ENCODE data around the gene RBM4.
"Not testable (repeated sequence)": the region's sequence is repeated elsewhere in the genome, so short reads cannot be mapped to it uniquely, and the experiment has no call there.

The RBM4 gene

DNA sequence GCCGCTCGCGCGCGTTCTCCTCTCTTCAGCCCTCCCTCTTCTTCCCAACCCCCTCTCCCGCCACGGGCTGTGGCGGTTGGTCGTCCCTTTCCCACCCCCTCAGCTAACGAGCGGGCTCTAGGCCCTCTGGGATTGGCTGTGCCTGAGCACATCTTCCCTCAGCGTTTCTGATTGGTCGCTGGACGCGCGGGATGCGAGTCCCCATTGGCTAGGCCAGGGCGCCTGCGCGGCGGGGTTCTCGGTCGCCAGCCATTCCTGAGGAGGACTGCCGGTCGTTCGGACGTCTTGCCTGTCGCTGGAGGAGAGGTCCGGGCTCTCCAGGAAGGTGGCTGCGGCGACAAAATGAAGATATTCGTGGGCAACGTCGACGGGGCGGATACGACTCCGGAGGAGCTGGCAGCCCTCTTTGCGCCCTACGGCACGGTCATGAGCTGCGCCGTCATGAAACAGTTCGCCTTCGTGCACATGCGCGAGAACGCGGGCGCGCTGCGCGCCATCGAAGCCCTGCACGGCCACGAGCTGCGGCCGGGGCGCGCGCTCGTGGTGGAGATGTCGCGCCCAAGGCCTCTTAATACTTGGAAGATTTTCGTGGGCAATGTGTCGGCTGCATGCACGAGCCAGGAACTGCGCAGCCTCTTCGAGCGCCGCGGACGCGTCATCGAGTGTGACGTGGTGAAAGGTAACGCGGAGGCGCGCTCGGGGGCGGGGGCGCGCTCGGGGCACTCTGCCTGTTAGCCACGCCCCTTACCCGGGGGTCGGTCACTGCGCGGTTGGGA lies 21.9 kb upstream of the RBM4 start, which contains the start of gene RBM14:
TSS of gene RBM14 (plus strand) at position 252 of the 776 bp plus-strand sequence. CDS start at position 343, 91 bp downstream.
- peak; percentile 99 for DNase-seq

DNA sequence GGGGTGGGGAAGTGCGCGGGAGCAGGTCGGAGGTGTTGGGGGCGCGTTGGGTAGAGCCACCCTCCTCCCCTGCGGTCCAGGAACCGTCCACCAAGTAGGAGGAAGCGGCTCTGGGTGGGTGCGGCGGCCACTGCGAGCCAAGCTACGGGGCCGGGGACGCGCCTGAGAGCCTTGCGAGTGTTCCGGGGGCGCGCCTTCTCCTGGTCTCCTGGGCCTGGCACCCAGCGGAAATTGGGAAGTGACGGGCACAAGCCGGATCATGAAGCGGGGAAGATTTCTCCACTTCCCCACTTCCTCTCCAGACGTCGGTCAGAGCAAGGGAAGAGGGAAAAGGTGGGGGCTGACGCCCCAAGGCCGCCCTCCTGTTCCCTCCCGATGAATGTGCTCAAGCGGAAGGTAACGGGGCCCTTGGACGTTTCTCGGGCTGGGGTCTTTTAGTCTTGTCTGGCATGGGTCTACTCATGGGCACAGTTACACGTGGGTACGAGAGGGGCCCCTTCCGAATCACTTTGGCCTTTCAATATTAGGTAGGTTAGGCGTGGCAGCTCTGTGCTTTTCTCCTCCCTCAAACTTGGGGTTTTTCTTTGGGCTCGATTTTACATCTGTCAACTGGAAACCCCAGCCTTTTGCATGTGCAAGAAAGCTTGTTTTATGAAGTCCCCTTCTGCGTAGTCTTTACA lies 21.2 kb upstream of the RBM4 start:
- no peak for DNase-seq

DNA sequence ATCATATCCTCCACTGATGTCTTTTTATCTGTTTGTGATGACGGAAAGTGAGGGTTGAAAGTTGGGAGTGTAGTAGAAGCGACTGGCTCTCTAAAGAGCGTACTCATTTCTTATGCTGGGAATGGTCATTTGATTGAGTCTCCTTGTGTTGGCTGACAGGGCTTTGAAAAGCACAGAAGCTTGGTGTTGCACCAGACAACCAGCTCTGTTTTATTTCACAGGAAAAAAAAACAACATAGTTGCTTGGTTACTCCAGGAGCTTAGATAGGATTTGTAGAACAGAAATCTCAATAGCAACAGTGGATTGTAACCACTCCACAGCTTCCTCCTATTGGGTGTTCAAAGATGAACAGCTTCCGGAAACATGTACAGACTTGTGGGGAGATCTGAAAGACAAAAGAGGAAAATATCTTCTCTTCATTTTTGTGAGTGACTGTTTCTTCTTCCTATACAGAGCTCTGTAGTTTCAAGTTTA lies 19.4 kb upstream of the RBM4 start:
- peak; percentile 35 for DNase-seq

DNA sequence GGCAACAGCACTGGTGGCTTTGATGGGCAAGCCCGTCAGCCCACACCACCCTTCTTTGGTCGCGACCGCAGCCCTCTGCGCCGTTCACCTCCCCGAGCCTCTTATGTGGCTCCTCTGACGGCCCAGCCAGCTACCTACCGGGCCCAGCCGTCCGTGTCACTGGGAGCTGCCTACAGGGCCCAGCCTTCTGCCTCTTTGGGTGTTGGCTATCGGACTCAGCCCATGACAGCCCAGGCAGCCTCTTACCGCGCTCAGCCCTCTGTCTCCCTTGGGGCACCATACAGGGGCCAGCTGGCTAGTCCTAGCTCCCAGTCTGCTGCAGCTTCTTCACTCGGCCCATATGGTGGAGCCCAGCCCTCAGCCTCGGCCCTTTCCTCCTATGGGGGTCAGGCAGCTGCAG lies 14.1 kb upstream of the RBM4 start:
- DNase-seq = no peak

DNA sequence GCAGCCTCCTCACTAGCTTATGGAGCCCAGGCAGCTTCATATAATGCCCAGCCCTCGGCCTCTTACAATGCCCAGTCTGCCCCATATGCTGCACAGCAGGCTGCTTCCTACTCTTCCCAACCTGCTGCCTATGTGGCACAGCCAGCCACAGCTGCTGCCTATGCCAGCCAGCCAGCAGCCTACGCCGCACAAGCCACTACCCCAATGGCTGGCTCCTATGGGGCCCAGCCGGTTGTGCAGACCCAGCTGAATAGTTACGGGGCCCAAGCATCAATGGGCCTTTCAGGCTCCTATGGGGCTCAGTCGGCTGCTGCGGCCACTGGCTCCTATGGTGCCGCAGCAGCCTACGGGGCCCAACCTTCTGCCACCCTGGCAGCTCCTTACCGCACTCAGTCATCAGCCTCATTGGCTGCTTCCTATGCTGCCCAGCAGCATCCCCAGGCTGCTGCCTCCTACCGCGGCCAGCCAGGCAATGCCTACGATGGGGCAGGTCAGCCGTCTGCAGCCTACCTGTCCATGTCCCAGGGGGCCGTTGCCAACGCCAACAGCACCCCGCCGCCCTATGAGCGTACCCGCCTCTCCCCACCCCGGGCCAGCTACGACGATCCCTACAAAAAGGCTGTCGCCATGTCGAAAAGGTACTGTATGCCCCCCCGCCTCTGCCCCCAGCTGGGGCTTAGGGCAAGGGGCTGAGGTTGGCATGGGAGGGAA lies 13.3 kb upstream of the RBM4 start:
- no peak for DNase-seq

DNA sequence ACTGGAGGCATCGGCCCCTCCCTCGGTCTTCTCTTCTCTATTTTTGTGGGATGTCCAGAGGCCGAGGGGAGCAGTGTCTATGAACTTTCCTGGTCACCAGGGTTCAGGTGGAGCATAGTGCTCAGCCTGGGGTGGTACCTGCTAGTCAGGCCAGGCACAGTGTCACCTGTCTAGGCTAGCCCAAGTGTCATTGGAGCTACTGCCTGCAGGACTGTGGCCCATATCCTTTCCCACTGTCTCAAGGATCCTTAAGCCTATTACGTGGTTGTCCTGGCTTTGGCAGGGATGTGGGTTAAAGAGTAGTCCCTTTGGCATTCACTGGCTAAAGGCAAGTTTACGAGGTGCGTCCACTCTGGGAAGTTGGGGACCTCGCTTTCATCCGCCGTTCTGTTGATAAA lies 12.8 kb upstream of the RBM4 start:
- no peak for DNase-seq

DNA sequence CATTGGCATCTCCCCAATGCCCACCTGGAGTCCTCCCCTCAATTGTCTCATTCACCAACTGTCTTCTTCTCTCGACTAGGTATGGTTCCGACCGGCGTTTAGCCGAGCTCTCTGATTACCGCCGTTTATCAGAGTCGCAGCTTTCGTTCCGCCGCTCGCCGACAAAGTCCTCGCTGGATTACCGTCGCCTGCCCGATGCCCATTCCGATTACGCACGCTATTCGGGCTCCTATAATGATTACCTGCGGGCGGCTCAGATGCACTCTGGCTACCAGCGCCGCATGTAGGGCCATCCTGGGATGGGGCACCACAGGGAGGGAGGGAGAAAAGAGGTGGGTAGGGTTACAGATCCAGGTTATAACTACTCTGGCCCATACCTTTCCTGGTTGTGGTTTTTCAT lies 12.1 kb upstream of the RBM4 start:
- no peak for DNase-seq

DNA sequence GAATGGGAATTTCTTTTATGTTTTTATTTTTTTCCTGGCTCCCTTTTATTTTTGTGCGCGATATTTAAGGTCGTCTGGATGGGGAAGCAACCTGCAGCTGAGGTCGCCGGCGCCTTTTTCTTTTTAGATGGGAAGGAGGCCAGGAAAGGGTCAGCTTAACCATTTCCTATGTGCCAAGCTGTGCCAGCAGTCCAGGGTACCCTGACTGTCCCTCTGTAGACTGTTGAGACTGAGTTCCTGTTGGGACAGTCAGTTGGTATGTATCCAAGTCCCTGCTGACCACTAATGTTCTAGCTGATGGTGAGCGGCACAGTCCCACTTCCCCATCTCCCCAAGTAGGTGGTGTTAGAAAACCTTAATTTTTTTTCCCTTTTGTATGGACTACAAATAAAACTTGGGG lies 11.6 kb upstream of the RBM4 start:
- no peak for DNase-seq

DNA sequence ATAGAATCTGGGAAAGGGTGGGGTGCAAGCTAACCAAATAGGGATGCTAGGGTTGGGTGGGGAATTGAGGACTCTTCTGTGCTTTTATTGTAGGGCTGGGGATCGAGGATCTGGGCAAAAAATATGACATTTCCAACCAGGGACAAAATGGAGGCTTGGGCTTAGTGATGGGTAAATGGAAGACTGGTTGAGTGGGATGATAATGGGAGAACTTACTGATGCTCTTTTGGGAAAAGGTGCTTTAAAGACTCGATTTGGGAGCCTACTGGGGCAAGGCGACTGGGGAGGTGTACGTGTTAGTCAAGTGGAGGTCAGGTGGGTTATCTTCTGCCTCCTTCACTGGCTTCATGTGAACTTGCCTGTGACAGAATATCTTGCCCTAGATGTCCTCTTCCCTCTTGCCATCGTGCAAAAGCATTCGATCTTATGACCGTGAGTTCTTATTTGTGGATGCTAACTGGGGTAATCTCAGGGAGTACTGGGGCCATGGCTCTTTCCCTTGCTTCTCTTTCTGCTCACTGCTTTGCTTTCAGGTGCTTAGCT lies 10.4 kb upstream of the RBM4 start:
- DNase-seq = no peak

DNA sequence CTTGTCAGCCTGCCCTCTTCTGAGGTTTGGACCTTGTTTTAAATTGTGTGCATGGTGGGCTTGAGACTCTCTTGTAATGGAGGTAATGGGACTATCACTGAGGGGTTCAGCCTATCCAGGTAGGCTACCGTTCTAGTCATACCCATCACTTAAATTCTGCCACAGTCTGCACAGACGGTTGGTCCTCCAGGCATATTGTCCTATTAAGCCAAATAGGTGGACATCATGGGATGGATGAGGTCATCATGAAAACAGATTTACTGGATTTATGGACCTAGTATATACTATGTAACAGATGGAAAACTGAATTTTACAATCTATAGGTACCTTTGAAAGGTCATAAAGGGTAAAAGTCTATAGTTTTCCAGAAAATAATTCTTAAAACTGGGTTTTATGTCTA lies 9.1 kb upstream of the RBM4 start:
- DNase-seq = no peak

DNA sequence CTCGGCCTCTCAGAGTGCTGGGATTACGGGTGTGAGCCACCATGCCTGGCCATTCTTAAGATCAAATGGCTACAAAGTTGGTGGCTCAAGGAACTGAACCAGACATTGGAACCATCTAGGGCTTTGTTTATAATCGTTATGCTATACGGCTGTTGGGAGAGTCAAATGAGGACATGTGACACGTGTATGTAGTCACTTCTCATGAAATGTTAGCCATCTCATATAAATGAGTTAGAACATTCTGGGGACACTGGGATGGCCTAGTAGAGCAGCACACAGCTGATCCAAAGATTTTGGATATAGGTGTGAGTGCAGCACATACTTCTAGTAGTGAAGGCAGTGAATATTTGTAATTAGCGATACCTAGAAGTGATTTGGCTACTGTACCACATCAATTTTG lies 6.6 kb upstream of the RBM4 start:
- DNase-seq = no peak

DNA sequence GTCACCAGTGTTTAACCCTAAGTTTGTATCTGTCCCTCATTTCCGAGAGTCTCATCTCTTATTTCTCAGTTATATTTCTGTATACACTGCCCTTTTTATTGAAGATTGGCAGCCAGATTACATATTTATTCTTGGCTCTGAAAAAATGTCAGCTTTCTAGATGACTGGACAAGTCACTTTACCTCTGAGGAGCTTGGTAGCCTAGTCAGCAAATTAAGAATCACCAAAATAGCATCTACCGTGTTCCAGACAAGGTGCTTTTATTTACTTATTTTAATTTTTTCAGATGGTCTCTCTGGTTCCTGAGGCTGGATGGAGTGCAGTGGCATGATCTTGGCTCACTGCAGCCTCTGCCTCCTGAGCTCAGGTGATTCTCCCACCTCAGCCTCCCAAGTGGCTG lies 5.6 kb upstream of the RBM4 start:
- no peak for DNase-seq

DNA sequence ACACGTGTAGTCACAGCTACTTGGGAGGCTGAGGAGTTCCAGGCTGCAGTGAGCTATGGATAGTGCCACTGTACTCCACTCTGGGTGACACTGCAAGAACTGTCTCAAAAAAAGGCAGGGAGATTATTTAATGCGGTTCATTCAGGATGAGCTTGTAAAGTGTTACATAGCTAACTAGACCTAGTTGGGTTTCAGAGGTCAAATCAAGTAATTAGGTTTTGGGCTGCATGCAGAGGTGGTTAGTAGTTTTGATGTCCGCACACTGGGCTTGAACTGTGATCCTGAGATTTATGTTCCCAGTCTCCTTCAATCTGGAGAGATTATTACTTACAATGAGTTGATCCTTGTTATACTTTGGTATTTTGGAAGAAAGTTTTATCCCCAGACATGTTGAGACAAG lies 2.1 kb upstream of the RBM4 start:
- DNase-seq = no peak

DNA sequence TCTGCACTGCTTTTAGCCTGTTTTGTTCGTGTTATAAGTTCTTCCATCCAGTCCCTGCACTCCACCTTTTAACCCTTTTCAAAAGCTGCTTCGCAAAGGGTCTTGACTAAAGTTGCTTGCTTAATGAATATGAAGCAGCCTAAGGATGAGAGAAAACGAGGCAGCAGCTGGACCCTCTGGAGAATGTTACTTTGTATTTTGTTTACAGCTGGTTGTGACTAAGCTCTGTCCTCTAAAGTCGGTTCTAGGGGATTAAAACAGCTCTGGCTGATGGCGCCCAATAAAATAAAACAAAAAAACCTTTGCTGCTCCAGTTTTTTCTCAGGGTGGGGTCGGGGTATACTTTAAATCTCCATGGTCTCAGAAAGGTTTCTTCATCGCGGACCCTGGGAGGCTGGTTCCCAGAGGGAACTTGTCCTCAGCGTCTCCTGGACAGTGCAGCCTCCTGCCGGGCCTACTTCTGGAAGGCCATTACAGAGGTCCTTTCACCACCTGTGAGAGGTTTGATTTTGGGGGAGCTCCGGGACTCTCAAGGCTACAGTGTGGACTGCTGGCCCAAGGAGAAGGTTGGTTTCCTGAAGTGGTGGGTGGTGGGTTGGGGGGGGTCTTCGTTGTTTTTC lies 836 bp upstream of the RBM4 start:
- no peak for DNase-seq

DNA sequence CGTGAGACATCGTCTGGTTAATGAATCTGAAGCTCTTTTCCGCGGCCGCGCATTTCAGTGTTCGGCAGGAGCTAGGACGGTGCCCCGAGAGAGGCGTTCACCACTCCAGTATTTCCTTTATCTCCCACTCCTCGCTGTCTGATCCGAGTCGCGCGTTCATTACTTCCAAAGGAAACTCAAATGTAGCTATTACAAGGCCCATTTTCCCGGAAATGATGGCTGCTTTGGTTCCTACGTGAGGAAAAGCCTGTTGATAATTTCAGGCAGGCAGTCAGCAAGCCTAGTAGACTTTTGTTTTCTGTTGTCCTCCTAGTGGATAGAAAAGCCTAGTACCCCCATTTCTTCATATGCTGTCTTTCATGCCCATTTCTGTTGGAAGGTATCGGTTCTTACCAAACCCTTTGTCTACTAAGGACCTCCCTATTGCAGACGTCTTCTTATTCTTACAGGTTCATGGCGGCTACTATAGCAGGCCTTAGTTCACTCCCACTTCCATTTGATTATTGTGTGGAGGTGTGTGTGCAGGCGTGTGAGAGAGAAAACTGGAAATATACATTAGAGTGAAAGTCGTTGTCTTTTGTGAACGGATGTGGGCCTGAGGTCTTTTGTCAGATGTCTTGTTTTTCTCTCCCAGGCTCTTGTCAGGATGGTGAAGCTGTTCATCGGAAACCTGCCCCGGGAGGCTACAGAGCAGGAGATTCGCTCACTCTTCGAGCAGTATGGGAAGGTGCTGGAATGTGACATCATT lies 737 bp downstream of the RBM4 start:
- peak; percentile 21 for DNase-seq

DNA sequence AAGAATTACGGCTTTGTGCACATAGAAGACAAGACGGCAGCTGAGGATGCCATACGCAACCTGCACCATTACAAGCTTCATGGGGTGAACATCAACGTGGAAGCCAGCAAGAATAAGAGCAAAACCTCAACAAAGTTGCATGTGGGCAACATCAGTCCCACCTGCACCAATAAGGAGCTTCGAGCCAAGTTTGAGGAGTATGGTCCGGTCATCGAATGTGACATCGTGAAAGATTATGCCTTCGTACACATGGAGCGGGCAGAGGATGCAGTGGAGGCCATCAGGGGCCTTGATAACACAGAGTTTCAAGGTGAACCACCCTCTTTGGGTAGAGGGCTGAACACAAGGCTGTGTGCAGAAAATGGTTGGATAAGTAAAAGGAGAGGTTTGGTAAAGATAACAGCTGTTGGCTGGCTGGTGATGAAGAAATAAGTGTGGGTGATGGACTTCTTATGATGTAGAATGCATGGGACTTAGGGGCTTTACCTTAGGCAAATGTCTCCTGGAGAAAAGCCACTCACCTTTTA lies 1.4 kb downstream of the RBM4 start:
- not testable (repeated sequence) for DNase-seq

DNA sequence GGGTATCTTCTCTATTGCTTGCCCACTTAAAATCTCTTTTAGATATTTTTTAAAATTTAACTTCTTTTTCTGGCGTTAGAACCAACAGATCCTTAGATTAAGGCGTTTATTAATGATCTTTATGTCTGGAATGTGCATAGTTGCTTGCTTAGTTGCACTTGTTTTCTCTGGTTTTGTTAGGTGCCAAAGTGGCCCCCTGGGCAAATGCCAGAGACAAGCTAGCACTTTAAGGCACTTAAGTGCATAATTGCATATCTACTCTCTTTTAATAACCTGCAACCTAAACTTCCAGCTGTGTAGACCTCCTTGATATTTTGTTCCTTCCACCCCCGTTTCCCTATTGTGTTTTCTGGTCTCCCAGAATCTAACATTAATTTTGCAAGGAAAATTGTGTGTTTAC lies 3.3 kb downstream of the RBM4 start:
- no peak for DNase-seq

DNA sequence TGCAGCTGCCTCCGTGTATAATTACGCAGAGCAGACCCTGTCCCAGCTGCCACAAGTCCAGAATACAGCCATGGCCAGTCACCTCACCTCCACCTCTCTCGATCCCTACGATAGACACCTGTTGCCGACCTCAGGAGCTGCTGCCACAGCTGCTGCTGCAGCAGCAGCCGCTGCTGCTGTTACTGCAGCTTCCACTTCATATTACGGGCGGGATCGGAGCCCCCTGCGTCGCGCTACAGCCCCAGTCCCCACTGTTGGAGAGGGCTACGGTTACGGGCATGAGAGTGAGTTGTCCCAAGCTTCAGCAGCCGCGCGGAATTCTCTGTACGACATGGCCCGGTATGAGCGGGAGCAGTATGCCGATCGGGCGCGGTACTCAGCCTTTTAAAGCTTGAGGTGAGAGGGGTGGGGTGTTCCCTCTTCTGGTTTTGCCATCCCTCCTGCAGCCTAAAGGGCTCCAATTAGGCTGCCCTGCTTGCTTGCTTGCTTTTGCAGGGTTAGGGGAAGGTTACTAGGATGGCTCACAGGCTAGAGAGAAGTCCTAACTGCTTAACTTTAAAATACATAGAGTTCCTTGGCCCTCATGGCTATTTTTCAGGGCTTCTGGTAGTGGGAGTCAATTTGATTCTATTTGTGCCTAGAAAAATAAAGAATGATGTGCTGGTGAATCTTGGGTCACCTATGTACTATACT lies 5.4 kb downstream of the RBM4 start:
- no peak for DNase-seq

DNA sequence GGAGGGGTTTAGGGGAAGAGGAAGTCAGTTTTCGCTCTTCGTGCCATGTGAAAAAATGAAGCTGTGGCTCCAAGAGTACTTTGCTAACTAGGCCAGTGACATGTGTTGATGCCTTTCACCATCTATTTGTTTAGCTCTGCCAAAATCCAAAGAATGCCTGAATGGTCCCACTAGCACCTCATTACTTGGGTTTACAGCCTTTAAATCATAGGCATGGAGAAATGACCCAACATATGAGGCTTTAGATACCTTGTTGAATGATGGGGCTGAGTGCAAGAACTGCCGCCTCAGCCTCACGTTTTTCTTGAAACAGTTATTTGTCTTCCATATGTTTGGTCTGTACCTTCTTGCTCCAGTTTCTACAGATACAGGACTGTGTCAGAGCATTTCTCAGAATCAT lies 8.3 kb downstream of the RBM4 start:
- no peak for DNase-seq

DNA sequence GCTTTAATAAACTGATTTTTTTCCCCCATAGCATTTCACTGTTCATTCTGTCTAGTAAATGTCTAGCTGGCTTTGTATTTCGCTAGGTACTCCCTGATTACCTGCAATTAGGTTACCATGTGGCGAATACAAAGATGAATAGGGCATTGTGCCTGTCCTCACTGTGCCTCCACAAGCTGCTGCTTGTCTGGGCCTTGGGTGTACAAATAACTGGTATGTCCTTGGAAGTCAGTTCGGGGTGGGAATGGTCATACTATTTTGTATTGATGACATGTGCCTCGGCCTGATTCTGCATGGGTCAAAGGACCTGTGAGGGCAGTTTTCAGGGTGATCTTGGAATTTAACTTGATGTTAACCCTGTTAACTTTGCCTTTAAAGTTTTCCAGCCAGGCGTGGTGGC lies 11.4 kb downstream of the RBM4 start:
- no peak for DNase-seq

DNA sequence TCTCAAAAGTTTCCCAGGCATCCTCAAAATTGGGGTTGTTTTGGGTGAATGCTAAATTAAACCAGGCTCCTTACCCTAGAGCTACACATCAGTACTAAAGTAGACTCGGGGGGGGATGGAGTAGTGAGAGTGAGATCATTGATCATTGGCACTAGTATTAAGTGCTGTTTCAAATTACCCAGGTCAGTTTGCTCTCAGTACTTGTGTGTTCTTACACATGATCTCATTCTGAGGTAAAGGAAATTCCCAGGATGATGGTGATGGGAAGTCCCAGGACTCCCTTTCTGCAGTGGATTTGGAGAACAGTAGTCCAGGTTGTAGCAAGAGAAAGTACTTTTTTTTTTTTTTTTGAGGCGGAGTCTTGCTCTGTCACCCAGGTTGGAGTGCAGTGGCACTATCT lies 12.5 kb downstream of the RBM4 start:
- no peak for DNase-seq
